Activated CD8-positive, alpha-beta memory T cell treated with anti-CD3 and anti-CD28 coated beads, Interleukin-2, amount 10 ng/mL, durations not matched to agents 7 days and 5 days (primary cell): Measurements from ENCODE around the gene RAB5B. TPM values are rescaled to one million over a fixed set of nuclear protein-coding genes. Genes with fewer than 3 reads are reported as not detected.
A peak's percentile ranks its signal among the peaks of the same experiment; 100 is the strongest.

Experiments
- ATAC-seq: fragments of 150-1000 bp; cut with Tn5 transposase; one replicate; pipeline ENCODE4 v1.10.0; 2021; ENCODE audit warnings: moderate library complexity
- CTCF ChIA-PET: fragments of 350-600 bp; sonication (Branson Sonifier 250); formaldehyde crosslinking; loops from one replicate; lab custom pipeline; 2021; ENCODE audit warnings: antibody characterized with exemption; lab: Charles Lee
- DNase-seq: peaks from one replicate; pipeline ENCODE4 v3.0.0-alpha.2; 2020
- H3K27ac Mint-ChIP-seq: one replicate; pipeline ENCODE4 v1.8.0; 2021; ENCODE audit warnings: mild to moderate bottlenecking, mixed read lengths
- H3K27me3 Mint-ChIP-seq: one replicate; pipeline ENCODE4 v1.8.0; 2021; ENCODE audit warnings: mixed read lengths
- H3K36me3 Mint-ChIP-seq: one replicate; pipeline ENCODE4 v1.8.0; 2021; ENCODE audit warnings: mild to moderate bottlenecking, mixed read lengths
- H3K4me1 Mint-ChIP-seq: one replicate; pipeline ENCODE4 v1.8.0; 2021; ENCODE audit warnings: mixed read lengths
- H3K4me3 Mint-ChIP-seq: one replicate; pipeline ENCODE4 v1.8.0; 2021; ENCODE audit warnings: mild to moderate bottlenecking, moderate library complexity, mixed read lengths
- H3K9me3 Mint-ChIP-seq: one replicate; pipeline ENCODE4 v1.8.0; 2022; ENCODE audit warnings: low read depth, mixed read lengths
- total RNA-seq, 2 experiments: library from RNA; stranded (reverse); gene quantifications; one replicate each; pipeline ENCODE4 v1.2.3, GENCODE V29; 2021

RAB5B gene
- total RNA-seq, 2 experiments from 2014 or later: 46.4 to 55.6 TPM

- no peaks in the 10 kb centered on the region for H3K9me3 Mint-ChIP-seq
- CTCF ChIA-PET: interaction anchor here (1.1 to 1.9 kb wide), 4 partner anchors 13 to 71 kb away, joined by 4 to 6 read pairs (median 5); no protein-coding TSS in a partner anchor
- peaks cover 18% of the 10 kb centered on the region for H3K4me1 Mint-ChIP-seq
- no peak overlapping the region for H3K4me3 Mint-ChIP-seq
- H3K36me3 Mint-ChIP-seq: peaks cover 7% of the 10 kb centered on the region
- H3K27me3 Mint-ChIP-seq: peaks cover 3% of the 10 kb centered on the region
- H3K27ac Mint-ChIP-seq: no peak overlapping the region
- ATAC-seq: peak; percentile 23
- no peak for DNase-seq
Measured at GRCh38 chr12:56014205-56014604, 40.3 kb downstream of the RAB5B start.

DNA sequence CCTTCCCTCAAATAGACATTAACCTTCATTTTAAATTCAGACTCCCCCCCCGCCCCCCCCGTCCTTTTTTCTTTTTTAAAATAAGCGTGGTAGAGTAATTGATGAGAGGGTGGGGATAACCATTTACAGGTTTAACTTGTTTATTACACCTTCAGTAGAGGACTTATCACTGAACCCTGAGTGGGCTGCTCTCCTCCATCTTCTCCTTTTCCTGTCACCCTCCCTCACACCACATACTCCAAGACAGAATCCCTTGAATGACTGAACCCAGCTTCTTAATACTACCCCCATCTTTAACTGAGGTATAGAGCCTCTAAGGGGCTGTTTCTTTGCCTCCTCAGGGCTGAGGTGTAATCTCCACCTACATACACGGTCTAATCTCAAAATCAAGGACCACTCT lies 43.3 kb downstream of the RAB5B start:
- no peaks in the 10 kb centered on the region for H3K27me3 Mint-ChIP-seq
- H3K4me1 Mint-ChIP-seq: peaks cover 40% of the 10 kb centered on the region
- H3K36me3 Mint-ChIP-seq: peaks cover 7% of the 10 kb centered on the region
- no peak for ATAC-seq
- DNase-seq: no peak
- H3K4me3 Mint-ChIP-seq: no peak overlapping the region
- H3K9me3 Mint-ChIP-seq: no peaks in the 10 kb centered on the region
- CTCF ChIA-PET: interaction anchor here (1.8 kb wide), 1 partner anchor 20 kb away, joined by 7 read pairs; the partner anchor contains the start of gene SUOX
- H3K27ac Mint-ChIP-seq: no peak overlapping the region

- H3K4me3 Mint-ChIP-seq: no peak overlapping the region
- no peaks in the 10 kb centered on the region for H3K9me3 Mint-ChIP-seq
- peaks cover 49% of the 10 kb centered on the region for H3K4me1 Mint-ChIP-seq
- peaks cover 7% of the 10 kb centered on the region for H3K36me3 Mint-ChIP-seq
- ATAC-seq (no peak), DNase-seq (no peak)
- CTCF ChIA-PET: interaction anchor here (1.0 to 1.8 kb wide), 3 partner anchors 8 to 35 kb away, joined by 4 to 7 read pairs (median 4); partner anchors contain the start of gene SUOX
- H3K27ac Mint-ChIP-seq: no peak overlapping the region
- no peaks in the 10 kb centered on the region for H3K27me3 Mint-ChIP-seq
Measured at GRCh38 chr12:56018356-56018755, 44.5 kb downstream of the RAB5B start.

DNA sequence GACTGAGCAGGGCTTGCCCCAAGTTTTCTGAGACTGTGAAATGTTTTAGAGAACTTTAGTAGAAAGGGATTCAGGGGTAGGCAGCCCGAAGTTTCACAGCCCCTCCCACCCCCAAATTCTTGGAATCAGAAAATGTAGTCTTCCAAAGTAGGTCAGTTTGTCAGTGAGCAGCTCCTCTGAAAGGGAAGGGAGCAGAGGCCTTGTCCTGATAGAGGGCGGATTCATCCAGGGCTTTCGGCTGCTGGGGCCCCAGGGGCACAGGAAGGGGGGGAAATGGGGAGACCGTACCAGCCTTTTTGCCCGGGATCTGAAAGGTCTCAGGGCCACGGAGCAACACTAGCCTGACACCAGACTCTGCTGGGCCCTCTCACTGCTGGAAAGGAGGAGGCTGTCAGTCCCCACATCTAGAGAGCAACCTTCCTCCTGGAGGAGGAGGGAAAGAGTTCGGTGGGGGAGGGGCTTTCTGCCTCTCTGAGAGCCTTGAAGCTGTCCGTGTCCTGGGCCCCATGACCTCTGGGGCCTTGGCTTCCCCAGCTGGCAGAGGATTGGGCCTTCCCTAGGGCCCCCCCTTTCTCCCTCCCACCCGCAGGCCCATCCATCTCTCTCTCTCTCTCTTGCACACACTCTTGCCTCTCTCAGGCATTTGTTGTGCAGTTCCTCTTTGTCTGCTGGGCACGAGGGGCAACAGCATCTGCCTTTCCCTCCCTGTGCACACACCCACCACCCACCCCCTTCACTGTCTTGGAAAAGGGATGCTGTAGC lies 46.7 kb downstream of the RAB5B start, which contains the start of gene IKZF4:
Gene IKZF4 (plus strand): TSS at position 621 of the 762 bp plus-strand sequence. CDS start 451 bp downstream, outside the sequence.
- Mint-ChIP-seq H3K9me3 (no peaks in the 10 kb centered on the region), H3K27ac (peak within 1 kb of the TSS; percentile 85), H3K27me3 (no peaks in the 10 kb centered on the region), H3K4me3 (peak within 1 kb of the TSS; percentile 93), H3K36me3 (peaks cover 10% of the 10 kb centered on the region), H3K4me1 (peaks cover 47% of the 10 kb centered on the region)
- CTCF ChIA-PET: interaction anchor here (1.2 to 3.7 kb wide), 6 partner anchors 9 to 84 kb away, joined by 3 to 21 read pairs (median 4); partner anchors contain the start of genes PA2G4 and SUOX
- peak; percentile 16 for ATAC-seq
- peak; percentile 45 for DNase-seq

GRCh38 chr12:56021889-56022497 lies 48.1 kb downstream of the RAB5B start:
- H3K27ac Mint-ChIP-seq: peak overlapping the region; percentile 85
- CTCF ChIA-PET: interaction anchor here (0.8 to 3.7 kb wide), 9 partner anchors 10 to 297 kb away, joined by 3 to 21 read pairs (median 4); partner anchors contain the start of genes ERBB3, PA2G4 and SUOX
- H3K4me1 Mint-ChIP-seq: peaks cover 40% of the 10 kb centered on the region
- H3K4me3 Mint-ChIP-seq: peak overlapping the region; percentile 93
- H3K36me3 Mint-ChIP-seq: peaks cover 16% of the 10 kb centered on the region
- H3K9me3 Mint-ChIP-seq: no peaks in the 10 kb centered on the region
- ATAC-seq (no peak), DNase-seq (no peak)
- H3K27me3 Mint-ChIP-seq: no peaks in the 10 kb centered on the region

DNA sequence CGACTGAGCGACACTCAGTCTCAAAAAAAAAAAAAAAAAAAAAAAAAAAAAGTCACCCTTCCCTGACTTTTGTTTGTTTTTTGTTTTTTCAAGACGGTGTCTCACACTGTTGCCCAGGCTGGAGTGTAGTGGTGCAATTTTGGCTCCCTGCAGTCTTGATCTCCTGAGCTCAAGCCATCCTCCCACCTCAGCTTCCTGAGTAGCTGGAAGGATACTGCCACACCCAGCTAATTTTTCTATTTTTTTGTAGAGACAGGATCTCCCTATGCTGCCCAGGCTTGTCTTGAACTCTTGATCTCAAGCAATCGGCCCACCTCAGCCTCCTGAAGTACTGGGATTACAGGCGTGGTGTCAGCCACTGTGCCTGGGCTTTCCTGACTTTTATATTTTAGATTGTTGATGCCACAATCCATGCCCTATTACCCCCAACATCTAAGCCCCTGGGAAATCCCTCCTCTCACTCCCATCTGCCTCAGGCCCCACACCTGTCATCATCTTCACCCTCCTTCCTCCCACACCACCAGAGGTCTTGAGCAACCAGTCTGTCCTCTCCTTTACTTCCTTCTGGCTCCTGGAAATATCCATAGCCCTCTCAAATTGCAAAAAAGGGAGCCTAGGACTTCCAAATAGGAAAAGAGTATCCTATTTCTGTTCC lies 54.8 kb downstream of the RAB5B start:
- Mint-ChIP-seq H3K4me1 (peaks cover 39% of the 10 kb centered on the region), H3K36me3 (peaks cover 56% of the 10 kb centered on the region), H3K27me3 (no peaks in the 10 kb centered on the region), H3K4me3 (no peak overlapping the region), H3K27ac (peak overlapping the region; percentile 69), H3K9me3 (no peaks in the 10 kb centered on the region)
- CTCF ChIA-PET: interaction anchor here (0.7 to 5.6 kb wide), 12 partner anchors 11 to 290 kb away, joined by 3 to 92 read pairs (median 5); partner anchors contain the start of gene SUOX
- ATAC-seq (no peak), DNase-seq (no peak)

DNA sequence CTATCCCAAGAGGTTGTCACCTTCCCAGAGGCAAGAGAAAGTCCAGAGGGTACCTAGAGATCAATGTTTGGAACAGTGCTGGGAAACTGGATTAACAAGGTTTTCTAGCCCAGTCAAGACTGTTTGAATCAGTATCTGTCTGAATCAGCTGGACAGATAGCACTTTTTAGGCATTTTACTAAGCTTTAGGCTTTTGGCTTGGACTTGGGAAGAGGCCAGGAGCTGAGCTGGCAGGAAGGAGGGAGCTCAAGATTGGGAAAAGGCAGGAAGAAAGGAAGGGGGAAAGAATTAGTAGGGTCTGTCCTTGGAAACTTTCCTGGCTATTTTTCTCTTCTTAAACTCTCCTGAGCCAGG lies 55.3 kb downstream of the RAB5B start:
- Mint-ChIP-seq H3K4me1 (peaks cover 38% of the 10 kb centered on the region), H3K4me3 (no peak overlapping the region), H3K9me3 (no peaks in the 10 kb centered on the region), H3K27ac (no peak overlapping the region), H3K27me3 (no peaks in the 10 kb centered on the region), H3K36me3 (peaks cover 58% of the 10 kb centered on the region)
- CTCF ChIA-PET: interaction anchor here (0.7 to 5.6 kb wide), 18 partner anchors 10 to 291 kb away, joined by 3 to 92 read pairs (median 4); partner anchors contain the start of gene SUOX
- DNase-seq (no peak), ATAC-seq (no peak)

GRCh38 chr12:56029666-56030293 lies 55.9 kb downstream of the RAB5B start:
- no peak overlapping the region for H3K27ac Mint-ChIP-seq
- H3K36me3 Mint-ChIP-seq: peaks cover 61% of the 10 kb centered on the region
- CTCF ChIA-PET: interaction anchor here (0.5 to 5.6 kb wide), 23 partner anchors 9 to 316 kb away, joined by 3 to 92 read pairs (median 4); partner anchors contain the start of genes IKZF4, PA2G4 and SUOX
- no peak overlapping the region for H3K4me3 Mint-ChIP-seq
- no peaks in the 10 kb centered on the region for H3K9me3 Mint-ChIP-seq
- DNase-seq: peak; percentile 63
- peaks cover 44% of the 10 kb centered on the region for H3K4me1 Mint-ChIP-seq
- H3K27me3 Mint-ChIP-seq: no peaks in the 10 kb centered on the region
- ATAC-seq: peak; percentile 75

DNA sequence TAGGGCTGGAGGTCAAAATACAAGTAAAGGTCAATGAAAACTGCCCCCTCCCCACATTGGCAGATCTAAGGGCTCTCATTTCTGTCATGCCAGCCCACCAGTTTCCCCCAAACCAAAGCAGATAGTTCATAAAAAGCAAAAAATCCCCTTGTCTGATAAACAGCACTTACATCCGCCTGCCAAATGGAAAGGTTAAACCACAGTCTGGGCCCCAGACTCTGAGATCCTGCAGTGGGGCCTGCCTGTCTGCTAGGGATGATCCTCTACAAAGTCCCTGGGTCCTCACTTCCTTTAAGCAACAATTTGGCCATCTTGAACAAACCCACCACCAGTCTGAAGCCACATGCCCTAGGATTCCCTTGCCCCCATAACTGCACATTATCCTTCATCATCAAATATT lies 58.1 kb downstream of the RAB5B start:
- Mint-ChIP-seq H3K4me3 (no peak overlapping the region), H3K4me1 (peaks cover 58% of the 10 kb centered on the region), H3K36me3 (peaks cover 62% of the 10 kb centered on the region), H3K27me3 (no peaks in the 10 kb centered on the region), H3K9me3 (no peaks in the 10 kb centered on the region), H3K27ac (peak overlapping the region; percentile 48)
- DNase-seq: peak; percentile 46
- CTCF ChIA-PET: interaction anchor here (1.0 to 1.1 kb wide), 2 partner anchors 17 to 36 kb away, joined by 3 read pairs; no protein-coding TSS in a partner anchor
- no peak for ATAC-seq

DNA sequence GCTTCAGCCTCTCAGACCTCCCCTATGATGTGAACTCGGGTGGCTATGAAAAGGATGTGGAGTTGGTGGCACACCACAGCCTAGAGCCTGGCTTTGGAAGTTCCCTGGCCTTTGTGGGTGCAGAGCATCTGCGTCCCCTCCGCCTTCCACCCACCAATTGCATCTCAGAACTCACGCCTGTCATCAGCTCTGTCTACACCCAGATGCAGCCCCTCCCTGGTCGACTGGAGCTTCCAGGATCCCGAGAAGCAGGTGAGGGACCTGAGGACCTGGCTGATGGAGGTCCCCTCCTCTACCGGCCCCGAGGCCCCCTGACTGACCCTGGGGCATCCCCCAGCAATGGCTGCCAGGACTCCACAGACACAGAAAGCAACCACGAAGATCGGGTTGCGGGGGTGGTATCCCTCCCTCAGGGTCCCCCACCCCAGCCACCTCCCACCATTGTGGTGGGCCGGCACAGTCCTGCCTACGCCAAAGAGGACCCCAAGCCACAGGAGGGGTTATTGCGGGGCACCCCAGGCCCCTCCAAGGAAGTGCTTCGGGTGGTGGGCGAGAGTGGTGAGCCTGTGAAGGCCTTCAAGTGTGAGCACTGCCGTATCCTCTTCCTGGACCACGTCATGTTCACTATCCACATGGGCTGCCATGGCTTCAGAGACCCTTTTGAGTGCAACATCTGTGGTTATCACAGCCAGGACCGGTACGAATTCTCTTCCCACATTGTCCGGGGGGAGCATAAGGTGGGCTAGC lies 60.9 kb downstream of the RAB5B start:
- H3K27me3 Mint-ChIP-seq: no peaks in the 10 kb centered on the region
- ATAC-seq (peak; percentile 64), DNase-seq (peak; percentile 76)
- H3K9me3 Mint-ChIP-seq: no peaks in the 10 kb centered on the region
- peaks cover 47% of the 10 kb centered on the region for H3K36me3 Mint-ChIP-seq
- CTCF ChIA-PET: interaction anchor here (1.0 to 2.4 kb wide), 4 partner anchors 10 to 296 kb away, joined by 3 to 14 read pairs (median 4); no protein-coding TSS in a partner anchor
- H3K27ac Mint-ChIP-seq: peak overlapping the region; percentile 59
- no peak overlapping the region for H3K4me3 Mint-ChIP-seq
- H3K4me1 Mint-ChIP-seq: peaks cover 59% of the 10 kb centered on the region

- CTCF ChIA-PET: interaction anchor here (1.5 to 5.5 kb wide), 4 partner anchors 15 to 299 kb away, joined by 5 to 58 read pairs (median 6); partner anchors contain the start of gene SUOX
- no peak overlapping the region for H3K27ac Mint-ChIP-seq
- no peaks in the 10 kb centered on the region for H3K9me3 Mint-ChIP-seq
- H3K27me3 Mint-ChIP-seq: no peaks in the 10 kb centered on the region
- ATAC-seq (no peak), DNase-seq (no peak)
- peaks cover 37% of the 10 kb centered on the region for H3K36me3 Mint-ChIP-seq
- peaks cover 62% of the 10 kb centered on the region for H3K4me1 Mint-ChIP-seq
- no peak overlapping the region for H3K4me3 Mint-ChIP-seq
Measured at GRCh38 chr12:56037161-56037560, 63.3 kb downstream of the RAB5B start.
